Activated CD8-positive, alpha-beta memory T cell treated with anti-CD3 and anti-CD28 coated beads, Interleukin-2, amount 50 U/mL, for 24 hours (primary cell): ENCODE measurements around the gene MED13L.
"Not testable (repeated sequence)": the region's sequence is repeated elsewhere in the genome, so short reads cannot be mapped to it uniquely, and the experiment has no call there.

Experiments
- DNase-seq: peaks from one replicate; pipeline ENCODE4 v3.0.0-alpha.2; 2020; ENCODE audit errors: extremely low read depth

Gene MED13L

DNA sequence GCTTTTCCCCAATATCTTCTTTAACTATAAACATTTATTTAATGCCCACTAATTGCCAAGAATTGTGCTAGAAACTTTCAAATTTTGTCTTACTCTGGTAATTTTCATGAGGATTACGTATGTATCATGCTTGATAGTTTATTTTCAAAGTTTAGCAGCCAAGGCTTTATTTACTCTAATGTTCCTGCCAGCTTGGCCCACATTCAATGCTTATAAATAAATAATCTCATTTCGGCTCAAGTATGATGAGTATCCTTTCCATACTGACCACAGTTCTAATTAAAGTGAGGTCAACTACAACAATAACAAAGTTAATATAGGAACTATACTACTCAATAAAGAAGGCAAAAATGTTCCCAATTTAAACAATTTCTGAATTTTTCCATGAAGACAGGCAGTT is 259.2 kb downstream of the MED13L start:
- no peak for DNase-seq

- DNase-seq = no peak
Observed at GRCh38 chr12:116015525-116015924, 262.0 kb downstream of the MED13L start.

DNA sequence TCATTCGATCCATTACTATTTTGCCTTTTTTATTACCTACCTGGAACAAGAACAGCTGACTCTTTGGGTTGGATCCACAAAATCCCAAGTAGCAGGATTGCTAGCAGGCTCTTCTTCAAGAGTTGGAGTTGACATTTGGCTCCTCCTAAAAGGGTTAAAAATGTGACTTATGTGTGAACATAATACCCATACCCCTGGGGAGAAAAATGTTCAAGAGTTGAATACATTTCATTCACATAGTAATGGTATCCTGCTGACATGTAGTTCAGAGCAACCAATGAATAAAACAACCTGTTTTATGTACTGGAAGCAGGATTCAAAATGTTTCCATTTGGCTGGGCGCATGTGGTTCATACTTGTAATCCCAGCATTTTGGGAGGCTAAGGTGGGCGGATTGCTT is 264.7 kb downstream of the MED13L start:
- DNase-seq = no peak

DNA sequence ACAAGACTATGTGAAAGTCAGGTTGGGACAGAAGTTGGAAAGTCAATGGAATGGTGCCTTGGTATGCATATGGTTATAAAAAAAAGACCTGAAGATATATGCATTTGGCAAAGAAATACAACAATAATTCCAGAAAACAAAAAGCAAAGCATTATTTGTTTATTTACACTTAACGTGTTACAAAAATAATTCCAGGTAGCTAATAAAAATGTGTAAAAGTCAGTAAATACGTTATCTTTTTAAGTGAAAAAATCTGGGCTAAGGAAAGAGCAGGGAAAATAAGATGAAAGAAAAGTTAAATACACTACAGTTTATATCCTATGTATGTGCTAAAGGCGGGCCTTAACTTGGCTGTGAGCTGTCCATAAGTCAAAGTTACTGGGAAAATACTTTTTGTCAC is 266.3 kb downstream of the MED13L start:
- DNase-seq = no peak

DNA sequence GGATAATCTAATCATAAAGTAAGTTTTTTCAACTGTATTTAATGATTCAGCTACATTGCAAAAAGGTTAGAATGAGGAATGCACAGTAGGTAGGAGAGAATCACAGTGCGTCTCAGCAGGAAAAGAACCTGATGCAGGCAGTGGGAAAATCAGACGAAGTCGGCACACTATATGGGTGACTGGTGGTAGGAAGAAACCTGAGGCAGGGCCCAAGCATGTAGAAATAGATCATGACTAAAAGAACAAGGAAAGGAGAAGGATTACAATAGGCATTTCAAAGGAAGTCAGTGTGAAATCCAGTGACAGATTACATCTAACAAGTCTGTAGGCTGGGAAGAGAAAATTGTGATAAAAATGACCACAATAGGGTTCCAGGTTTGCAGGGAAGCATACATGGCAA is 267.0 kb downstream of the MED13L start:
- no peak for DNase-seq

DNA sequence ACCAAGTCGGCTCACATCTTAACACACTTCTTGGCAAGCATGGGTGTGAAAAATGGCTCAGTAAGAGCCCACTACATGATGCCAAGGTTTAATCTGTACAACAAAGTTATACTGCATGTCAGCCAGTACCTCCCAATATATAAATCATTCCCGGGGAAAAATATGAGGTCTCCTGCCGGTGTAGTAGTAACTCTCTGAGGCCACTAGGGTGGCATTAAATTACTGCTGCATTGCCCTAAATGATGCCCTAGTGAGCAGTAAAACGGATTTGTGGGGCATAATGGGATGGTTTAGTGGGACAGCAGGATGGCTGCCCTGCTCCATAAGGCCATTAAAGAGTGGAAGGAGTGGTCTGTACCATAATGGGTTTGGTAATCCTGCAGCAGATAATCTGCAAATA is 267.7 kb downstream of the MED13L start:
- DNase-seq = no peak

DNA sequence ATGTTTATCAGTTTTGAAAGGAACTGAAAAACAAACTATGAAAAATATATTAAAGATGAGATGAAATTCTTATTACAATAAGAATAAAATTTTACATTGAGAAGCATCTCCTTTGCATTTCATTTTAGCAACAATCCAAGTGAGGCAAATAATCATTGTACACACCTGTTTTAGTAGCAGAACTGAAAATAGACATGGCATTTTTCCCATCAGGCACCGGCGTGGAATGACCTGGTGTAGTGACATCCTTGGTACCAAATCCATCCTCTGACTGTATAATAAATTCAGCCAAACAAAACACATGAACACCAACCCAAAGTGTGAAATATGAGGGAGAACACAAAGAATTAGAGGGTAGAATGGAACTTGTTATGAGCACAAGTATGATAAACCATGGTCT is 271.4 kb downstream of the MED13L start:
- no peak for DNase-seq

GRCh38 chr12:116002890-116003536 is 274.5 kb downstream of the MED13L start:
- no peak for DNase-seq

DNA sequence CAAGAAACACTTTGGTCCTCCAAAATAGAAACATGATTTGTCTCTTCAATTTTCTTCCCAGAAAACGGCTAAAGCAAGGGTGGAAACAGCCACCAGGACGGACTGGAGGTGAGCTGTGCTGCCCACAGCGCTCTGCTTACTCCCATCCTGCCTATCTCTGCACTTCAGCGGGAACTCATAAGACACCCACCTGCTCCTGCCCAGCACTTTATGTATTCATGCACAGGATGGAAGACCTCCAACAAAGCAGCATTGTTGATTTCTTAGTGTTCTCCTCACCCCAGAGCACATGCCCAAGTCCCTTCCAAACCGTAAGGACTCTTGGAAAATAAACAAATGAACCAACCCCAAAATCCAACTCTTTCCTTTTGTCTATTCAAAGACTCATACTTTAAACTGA is 277.2 kb downstream of the MED13L start:
- no peak for DNase-seq

DNA sequence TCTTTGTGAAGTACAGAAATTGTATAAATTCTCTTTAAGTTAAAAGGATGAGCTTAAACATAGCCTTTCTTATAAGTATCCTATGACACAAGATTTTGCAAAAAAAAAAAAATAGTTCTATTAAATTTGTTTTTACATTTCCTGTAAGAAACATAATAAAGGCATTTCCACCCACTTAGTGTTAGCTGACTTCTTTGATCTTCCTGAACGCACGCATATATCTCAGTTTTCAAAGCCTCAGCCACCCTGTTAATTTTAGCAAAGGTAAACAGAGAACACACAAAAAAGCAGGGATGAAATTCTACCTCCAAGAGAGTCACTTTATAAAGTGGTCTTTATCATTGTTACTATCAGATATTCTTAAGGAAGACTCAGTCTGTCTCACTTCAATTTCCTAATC is 277.9 kb downstream of the MED13L start:
- DNase-seq = no peak

DNA sequence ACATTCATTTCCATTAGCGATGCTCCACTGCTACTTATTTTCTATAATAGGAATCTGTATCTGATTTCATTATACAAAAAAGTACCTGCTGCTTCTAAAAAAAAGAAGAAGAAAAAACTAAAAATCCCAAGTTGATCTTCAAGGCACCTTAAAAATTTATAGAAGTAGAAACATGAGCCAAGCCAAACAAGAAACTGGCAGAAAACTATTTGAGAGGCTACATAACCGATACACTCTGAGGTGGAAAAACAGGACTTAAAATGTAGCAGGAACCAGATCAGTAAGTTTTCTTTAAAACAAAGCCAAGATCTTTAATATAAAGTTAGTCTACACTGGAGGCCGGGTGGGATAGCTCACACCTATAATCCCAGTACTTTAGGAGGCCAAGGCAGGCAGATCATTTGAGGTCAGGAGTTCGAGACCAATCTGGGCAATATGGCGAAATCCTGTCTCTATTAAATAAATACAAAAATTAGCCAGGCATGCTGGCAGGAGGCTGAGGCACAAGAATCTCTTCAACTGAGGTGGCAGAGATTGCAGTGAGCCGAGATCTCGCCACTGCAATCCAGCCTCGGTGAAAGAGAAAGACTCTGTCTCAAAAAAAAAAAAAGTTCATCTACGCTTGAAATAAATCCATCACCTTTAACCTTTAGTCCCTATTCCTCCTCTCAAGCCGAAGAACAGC is 278.6 kb downstream of the MED13L start:
- DNase-seq = no peak

GRCh38 chr12:115998119-115998633 is 279.3 kb downstream of the MED13L start:
- no peak for DNase-seq

DNA sequence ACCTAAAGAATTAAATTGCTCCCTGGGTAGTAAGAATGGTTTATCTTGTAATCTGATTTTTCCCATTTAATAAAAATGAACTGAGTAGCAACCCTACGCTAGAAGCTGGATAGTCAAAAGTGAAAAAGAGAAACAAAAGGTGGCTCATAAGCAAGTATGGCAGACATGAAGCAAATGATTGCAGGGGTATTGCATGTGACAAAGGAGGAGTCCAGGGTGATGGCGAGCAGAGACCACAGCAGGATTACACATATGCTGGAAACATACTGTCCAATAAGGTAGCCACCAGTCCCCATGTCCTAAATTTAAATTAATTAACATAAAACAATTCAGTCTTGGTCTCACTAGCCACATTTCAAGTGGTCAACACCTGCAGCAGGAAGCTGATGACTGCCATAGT is 283.8 kb downstream of the MED13L start:
- no peak for DNase-seq

- DNase-seq = no peak
Observed at GRCh38 chr12:115990241-115990640, 287.3 kb downstream of the MED13L start.

GRCh38 chr12:115988625-115989563 is 288.6 kb downstream of the MED13L start:
- DNase-seq = no peak

DNA sequence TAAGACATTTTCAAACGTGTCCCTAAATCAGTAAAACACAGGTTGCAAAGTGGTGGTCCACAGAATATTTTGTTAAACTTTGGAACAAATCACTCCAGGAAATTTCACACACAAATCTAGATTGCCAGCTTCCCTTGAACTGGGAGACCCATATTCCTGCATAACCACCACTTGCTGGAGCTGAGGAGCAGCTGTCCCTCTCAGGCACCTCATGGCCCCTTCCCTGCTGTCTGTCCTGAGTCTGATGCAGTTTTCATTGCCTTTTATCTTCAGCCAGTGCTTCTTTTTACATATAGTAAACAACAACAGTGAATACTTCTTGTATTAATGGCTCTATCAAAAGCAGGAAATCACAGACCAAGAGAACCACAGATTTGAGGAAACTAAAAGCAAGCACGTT is 289.3 kb downstream of the MED13L start:
- no peak for DNase-seq

DNA sequence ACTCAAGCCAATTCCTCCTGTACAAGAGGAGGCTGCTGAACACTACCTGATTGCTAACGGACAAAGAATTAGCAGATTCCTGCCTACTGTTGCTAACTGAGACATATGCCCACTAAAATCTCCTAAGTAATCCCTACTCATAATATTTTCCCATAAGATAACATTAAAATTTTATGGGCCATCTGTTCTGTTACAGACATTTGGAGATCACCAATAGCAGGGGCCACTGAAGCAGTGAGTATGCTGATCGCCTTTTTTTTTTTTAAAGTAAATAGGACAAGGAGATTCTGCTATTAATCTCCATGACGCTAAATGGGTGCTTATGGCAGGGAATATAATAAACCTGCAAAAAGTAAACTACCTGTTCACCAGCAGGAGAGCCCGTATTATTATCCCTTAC is 292.9 kb downstream of the MED13L start:
- DNase-seq = no peak

DNA sequence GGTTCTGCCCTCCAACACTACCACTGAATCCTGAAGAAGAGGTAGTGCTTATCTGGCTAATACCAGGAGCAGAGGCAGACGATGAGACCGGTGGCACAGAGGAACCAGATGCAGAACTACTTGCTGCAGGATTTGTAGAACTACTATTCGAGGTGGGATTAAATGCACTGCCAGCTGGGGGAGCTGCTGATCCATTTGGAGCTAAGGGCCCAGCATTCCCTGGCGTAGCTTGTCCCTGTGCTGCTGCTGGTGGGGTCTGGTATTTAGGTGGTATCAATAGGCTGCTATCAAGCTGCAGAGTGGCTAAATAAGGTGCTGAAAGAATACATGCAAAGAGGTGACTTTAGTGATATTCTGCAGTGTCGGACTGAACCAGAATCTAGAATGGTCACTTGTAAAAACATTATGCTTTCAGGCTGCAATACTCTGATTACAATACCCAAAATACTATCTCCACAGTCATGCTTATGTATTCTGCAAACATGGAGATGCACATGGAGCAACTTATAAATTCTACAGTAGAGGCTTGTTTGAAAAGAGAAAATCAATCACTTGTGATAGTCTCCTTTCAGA is 294.2 kb downstream of the MED13L start:
- no peak for DNase-seq

DNA sequence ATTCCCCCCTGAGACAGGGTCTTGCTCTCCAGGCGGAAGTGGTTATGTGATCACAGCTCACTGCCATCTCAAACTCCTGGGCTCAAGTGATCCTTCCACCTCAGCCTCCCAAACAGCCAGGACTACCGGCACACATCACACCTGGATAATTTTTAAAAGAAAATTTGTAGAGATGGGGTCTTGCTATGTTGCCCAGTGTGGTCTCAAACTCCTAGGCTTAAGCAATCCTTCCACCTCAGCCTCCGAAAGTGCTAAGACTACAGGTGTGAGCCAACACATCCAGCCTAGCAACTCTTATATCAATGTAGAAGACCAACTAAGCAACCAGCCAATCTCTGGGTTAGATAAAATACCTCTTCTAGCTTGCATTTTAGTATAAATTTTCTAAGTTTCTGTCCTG is 297.2 kb downstream of the MED13L start:
- DNase-seq = no peak

GRCh38 chr12:115979851-115980250 is 297.6 kb downstream of the MED13L start:
- DNase-seq = no peak

DNA sequence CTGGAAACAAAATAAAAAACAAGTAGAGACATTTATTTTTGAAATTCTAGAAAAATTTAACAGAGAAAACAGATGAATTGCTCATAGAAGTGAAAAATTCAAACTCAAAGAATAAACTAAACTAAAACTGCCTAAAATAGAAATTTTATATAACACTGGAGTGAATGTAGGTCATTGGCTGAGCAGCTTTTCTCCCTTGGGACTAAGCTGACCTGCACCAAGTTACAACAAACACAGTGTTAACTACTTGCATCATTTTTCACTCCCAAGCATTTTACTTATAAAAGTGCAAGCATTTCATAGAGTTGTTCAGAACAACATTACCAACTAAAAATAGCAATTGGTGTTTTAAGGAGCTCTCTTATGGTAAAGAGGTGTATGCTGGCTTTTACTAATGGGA is 298.1 kb downstream of the MED13L start:
- DNase-seq = no peak

GRCh38 chr12:115976829-115977228 is 300.7 kb downstream of the MED13L start:
- DNase-seq = not testable (repeated sequence)
